Measurements from ENCODE around the gene PEAR1. TPM values are rescaled to one million over a fixed set of nuclear protein-coding genes. Genes with fewer than 3 reads are reported as not detected.

PEAR1 gene
- total RNA-seq, 2 donors from 2014 or later: 0.09 to 0.53 TPM

DNA sequence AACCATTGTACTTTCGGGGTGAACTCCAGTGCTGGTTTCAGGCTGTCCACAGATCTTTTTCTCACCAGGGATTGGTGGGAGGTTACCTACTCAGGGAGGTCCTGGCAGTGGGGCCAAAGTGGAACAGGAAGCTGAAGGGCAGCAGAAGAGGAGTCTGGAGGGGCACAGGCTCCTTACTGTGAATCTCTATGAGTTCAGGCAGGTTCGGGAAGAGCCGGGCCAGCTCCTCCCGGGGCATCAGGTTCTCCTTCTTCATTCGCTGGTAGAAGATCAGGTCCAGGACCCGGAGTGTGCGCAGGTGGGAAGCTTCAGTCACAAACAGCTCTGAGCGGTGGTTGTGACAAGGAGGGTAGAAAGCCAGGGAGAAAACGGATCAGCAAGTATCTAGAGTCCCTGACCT lies 53.6 kb downstream of the PEAR1 start:
- no peak overlapping the region for H3K27ac Mint-ChIP-seq
- H3K9me3 Mint-ChIP-seq: no peaks in the 10 kb centered on the region
- ATAC-seq (no peak), DNase-seq (ENCODE audit: low spot score in 2 of 2) (peak in 1 of 2 donors; percentile 26)
- H3K36me3 Mint-ChIP-seq: peaks cover 0 to 12% of the 10 kb centered on the region in 2 donors

- Mint-ChIP-seq H3K27ac (no peak overlapping the region), H3K36me3 (peaks cover 0 to 12% of the 10 kb centered on the region in 2 donors), H3K9me3 (no peaks in the 10 kb centered on the region)
- ATAC-seq: no peak
- DNase-seq (ENCODE audit: low spot score in 2 of 2): peak in 1 of 2 donors; percentile 52
Measured at GRCh38 chr1:156947818-156948525, 54.5 kb downstream of the PEAR1 start.

DNA sequence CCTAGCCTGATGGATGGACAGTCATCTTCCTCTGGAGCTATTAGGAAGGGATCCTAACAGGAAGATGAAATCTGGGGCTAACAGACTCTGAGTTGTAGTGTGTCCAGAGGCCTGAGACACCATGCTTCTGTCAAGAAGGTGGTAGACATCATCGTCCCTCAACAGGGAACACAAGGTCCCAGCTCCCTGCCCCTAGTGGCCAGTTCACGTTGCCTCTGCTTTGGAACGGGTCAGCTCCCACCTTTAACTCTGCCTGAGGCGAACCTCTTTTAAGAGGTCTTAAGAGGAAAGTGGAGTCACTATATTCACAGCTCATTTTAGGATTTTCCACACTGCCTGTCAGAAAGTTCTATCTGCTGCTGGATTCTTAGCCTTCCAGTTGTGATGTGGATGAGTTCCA lies 55.2 kb downstream of the PEAR1 start:
- ATAC-seq (no peak), DNase-seq (ENCODE audit: low spot score in 2 of 2) (peak in 1 of 2 donors; percentile 9)
- no peak overlapping the region for H3K27ac Mint-ChIP-seq
- H3K9me3 Mint-ChIP-seq: no peaks in the 10 kb centered on the region
- peaks cover 0 to 12% of the 10 kb centered on the region in 2 donors for H3K36me3 Mint-ChIP-seq

- Mint-ChIP-seq H3K27ac (no peak overlapping the region), H3K36me3 (peaks cover 0 to 12% of the 10 kb centered on the region in 2 donors), H3K9me3 (no peaks in the 10 kb centered on the region)
- DNase-seq (ENCODE audit: low spot score in 2 of 2) (peak in 1 of 2 donors; percentile 40), ATAC-seq (no peak)
Measured at GRCh38 chr1:156949127-156949526, 55.6 kb downstream of the PEAR1 start.

DNA sequence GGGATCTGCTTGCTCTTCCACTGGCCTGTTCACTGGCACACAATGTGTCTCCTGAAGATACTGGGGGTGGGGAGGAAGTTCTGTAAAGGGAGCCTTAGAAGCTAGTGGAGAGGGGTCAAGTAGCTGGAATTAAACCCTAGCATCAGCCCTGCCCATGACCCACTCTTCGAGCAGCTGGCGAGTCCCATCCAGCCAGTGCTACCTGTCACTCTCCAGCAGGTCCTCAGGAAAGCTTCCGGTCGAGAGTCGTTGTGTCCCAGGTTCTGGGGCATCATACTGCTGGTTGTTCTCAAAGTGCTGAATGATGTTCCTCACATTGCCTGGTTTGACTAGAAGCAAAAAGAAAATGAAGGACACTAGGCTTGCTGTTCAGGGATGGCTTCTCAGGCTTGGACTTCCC lies 57.9 kb downstream of the PEAR1 start:
- Mint-ChIP-seq H3K27ac (no peak overlapping the region), H3K36me3 (peaks cover 0 to 8% of the 10 kb centered on the region in 2 donors), H3K9me3 (no peaks in the 10 kb centered on the region)
- peak in 1 of 2 donors; percentile 13 for DNase-seq (ENCODE audit: low spot score in 2 of 2)
- no peak for ATAC-seq

DNA sequence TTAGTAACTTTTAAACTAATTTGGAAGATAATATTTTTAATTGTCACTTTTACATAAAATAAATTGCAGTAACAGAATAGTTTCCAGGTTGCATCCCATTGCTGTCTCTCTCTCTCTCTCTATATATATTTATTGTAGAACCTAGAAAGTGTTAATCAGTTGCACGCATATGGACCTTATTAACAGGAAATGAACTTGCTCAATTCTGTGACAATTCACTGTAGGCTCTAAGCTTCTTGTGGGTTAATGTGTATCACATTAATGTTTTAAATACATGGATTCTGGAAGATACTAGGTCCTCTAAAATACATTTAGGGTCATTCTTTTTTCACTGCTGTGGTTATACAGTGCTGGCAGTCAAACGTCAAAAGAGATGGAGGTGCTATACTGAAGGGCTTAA lies 60.1 kb downstream of the PEAR1 start:
- Mint-ChIP-seq H3K9me3 (no peaks in the 10 kb centered on the region), H3K27ac (no peak overlapping the region), H3K36me3 (peaks cover 0 to 8% of the 10 kb centered on the region in 2 donors)
- ATAC-seq (no peak), DNase-seq (ENCODE audit: low spot score in 2 of 2) (no peak)

DNA sequence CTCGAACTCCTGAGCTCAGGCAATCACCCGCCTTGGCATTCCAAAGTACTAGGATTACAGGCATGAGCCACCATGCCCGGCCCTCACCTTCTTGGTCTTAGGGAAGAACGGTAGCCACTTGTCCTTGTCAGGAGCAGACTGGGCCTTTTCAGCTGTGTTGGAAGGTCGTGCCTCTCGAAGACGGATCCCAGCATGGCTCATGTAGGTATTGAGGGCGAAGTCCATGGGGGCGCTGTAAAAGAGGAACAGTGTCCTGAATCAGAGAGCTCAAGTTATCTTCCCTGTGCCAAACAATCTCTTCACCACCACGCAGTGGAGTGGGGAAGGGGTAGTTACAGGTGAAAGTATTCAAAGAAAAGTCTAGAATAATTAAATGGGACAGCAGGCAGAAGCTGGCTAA lies 62.8 kb downstream of the PEAR1 start:
- ATAC-seq: no peak
- no peaks in the 10 kb centered on the region for H3K9me3 Mint-ChIP-seq
- no peak for DNase-seq (ENCODE audit: low spot score in 2 of 2)
- no peak overlapping the region for H3K27ac Mint-ChIP-seq
- H3K36me3 Mint-ChIP-seq: peaks cover 0 to 7% of the 10 kb centered on the region in 2 donors

DNA sequence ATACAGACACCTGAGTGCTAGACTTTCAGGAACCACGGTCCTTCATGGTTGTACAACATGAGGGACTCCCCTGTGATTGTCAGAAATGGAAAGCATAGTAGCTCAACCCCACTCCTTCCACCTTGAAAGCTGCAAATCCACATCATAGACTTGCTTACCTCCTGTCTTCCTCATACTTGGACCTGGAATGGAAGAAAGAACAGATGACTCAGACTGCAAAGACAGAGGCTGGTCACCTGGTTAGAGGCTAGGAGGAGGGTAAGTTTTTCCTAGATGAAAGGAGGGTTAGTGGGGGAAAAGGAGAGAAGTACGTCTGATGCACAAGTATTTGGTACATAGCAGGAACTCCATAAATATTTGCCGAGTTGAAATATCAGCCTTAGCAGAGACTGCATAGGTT lies 64.1 kb downstream of the PEAR1 start:
- H3K36me3 Mint-ChIP-seq: peaks cover 0 to 4% of the 10 kb centered on the region in 2 donors
- no peak for DNase-seq (ENCODE audit: low spot score in 2 of 2)
- H3K9me3 Mint-ChIP-seq: no peaks in the 10 kb centered on the region
- H3K27ac Mint-ChIP-seq: no peak overlapping the region
- peak in 1 of 2 donors; percentile 28 for ATAC-seq

DNA sequence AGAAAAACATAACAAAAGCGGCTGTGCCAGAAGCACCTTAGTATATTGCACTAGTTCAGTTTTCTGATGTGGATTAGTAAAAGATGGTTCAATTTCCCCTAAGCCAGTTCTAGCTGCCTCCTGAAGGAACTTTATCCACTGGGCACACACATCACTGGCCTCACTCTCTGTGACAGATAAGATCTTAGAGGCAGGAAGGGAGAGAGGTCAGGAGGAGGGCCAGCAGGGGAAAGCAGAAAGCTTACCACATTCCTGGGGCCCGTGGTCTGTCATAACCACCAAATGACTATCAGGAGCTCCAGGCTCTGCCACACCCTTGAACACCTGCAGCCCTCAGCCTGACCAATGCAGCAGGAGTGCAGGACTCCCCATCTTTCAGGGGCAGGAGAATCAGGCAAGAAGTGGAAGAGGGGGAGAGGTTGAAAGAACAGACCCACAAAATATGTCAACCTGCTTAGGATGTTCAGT lies 64.8 kb downstream of the PEAR1 start:
- peak overlapping the region in 1 of 2 donors; percentile 40 for H3K27ac Mint-ChIP-seq
- ATAC-seq: no peak
- H3K36me3 Mint-ChIP-seq: peaks cover 4 to 7% of the 10 kb centered on the region in 2 donors
- H3K9me3 Mint-ChIP-seq: no peaks in the 10 kb centered on the region
- no peak for DNase-seq (ENCODE audit: low spot score in 2 of 2)

GRCh38 chr1:156959414-156959813 lies 65.9 kb downstream of the PEAR1 start:
- peaks cover 10 to 15% of the 10 kb centered on the region in 2 donors for H3K36me3 Mint-ChIP-seq
- no peak for DNase-seq (ENCODE audit: low spot score in 2 of 2)
- ATAC-seq: no peak
- no peak overlapping the region for H3K27ac Mint-ChIP-seq
- peaks cover 5% of the 10 kb centered on the region in 2 donors for H3K9me3 Mint-ChIP-seq

- DNase-seq (ENCODE audit: low spot score in 2 of 2): no peak
- H3K27ac Mint-ChIP-seq: no peak overlapping the region
- no peak for ATAC-seq
- H3K36me3 Mint-ChIP-seq: peaks cover 13 to 16% of the 10 kb centered on the region in 2 donors
- peaks cover 5 to 6% of the 10 kb centered on the region in 2 donors for H3K9me3 Mint-ChIP-seq
Measured at GRCh38 chr1:156959925-156960324, 66.4 kb downstream of the PEAR1 start.

DNA sequence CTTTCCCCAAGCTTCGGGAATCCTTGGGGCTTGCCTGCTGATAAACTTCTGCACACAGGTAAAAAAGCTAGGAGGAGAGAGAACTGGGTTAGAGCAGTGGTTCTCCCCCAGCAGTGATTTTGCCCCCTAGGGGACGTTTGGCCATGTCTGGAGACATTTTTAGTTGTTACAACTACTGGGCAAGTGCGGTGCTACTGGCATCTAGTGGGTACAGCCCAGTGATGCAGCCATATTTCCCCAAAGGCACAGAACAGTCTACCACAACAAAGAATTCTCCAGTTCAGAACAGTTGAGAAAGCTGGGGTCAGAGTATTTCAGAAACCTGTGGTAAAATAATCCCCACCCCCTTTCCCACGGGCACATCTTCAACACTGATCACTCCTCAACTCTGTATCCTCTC lies 68.2 kb downstream of the PEAR1 start:
- Mint-ChIP-seq H3K27ac (no peak overlapping the region), H3K9me3 (peaks cover 5 to 6% of the 10 kb centered on the region in 2 donors), H3K36me3 (peaks cover 13 to 16% of the 10 kb centered on the region in 2 donors)
- DNase-seq (ENCODE audit: low spot score in 2 of 2) (peak in 1 of 2 donors; percentile 28), ATAC-seq (peak; percentile 67 to 79)

DNA sequence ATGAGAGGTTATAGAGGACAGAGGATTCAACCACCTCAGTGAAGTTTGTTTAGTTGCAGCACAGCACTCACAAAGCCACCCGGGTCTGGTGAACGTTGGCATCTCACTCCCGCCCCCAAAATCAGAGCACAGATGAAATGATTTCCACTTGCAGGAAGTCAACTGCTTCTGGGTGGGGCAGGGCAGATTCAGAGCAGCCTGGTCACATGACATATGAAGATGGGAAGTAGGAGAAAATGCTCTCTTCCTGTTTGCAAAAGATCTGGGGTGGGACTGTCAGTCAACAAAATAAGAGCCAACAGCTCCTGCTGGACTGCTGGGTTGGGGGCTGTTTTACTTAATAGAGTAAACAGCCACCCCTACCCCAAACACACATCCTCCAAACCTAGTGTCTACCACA lies 70.1 kb downstream of the PEAR1 start:
- Mint-ChIP-seq H3K36me3 (peaks cover 13 to 16% of the 10 kb centered on the region in 2 donors), H3K9me3 (peaks cover 5 to 6% of the 10 kb centered on the region in 2 donors), H3K27ac (peak overlapping the region; percentile 27 to 79)
- peak; percentile 57 to 70 for ATAC-seq
- DNase-seq (ENCODE audit: low spot score in 2 of 2): no peak

GRCh38 chr1:156964441-156964840 lies 70.9 kb downstream of the PEAR1 start:
- Mint-ChIP-seq H3K27ac (peak overlapping the region in 1 of 2 donors; percentile 79), H3K9me3 (peaks cover 5 to 6% of the 10 kb centered on the region in 2 donors), H3K36me3 (peaks cover 13 to 16% of the 10 kb centered on the region in 2 donors)
- DNase-seq (ENCODE audit: low spot score in 2 of 2): no peak
- ATAC-seq: no peak

Other genes with a start within 250 kb of the PEAR1 start
- not detected for gene NES, start 216.3 kb upstream of the PEAR1 start, total RNA-seq
- 1 to 10 TPM; 1.6 to 2.3 TPM for gene CRABP2, start 188.1 kb upstream of the PEAR1 start, total RNA-seq
- gene METTL25B, start 165.2 kb upstream of the PEAR1 start, total RNA-seq: 10 to 100 TPM; 39.4 to 64.9 TPM
- gene ISG20L2, start 165.0 kb upstream of the PEAR1 start, total RNA-seq: 10 to 100 TPM; 46.2 to 50.7 TPM
- 10 to 100 TPM; 61.4 to 70.4 TPM for gene MRPL24, start 152.6 kb upstream of the PEAR1 start, total RNA-seq
- gene HDGF, start 142.0 kb upstream of the PEAR1 start, total RNA-seq: 100 to 1,000 TPM; 281 to 325 TPM
- gene PRCC, start 126.2 kb upstream of the PEAR1 start, total RNA-seq: 10 to 100 TPM; 44.5 to 72.1 TPM
- 100 to 1,000 TPM; 186 to 215 TPM for gene SH2D2A, start 76.9 kb upstream of the PEAR1 start, total RNA-seq
- gene INSRR, start 34.6 kb upstream of the PEAR1 start, total RNA-seq: under 1 TPM; 0.07 to 0.29 TPM
- gene NTRK1, start 32.9 kb upstream of the PEAR1 start, total RNA-seq: 1 to 10 TPM; 5.3 to 7.2 TPM
- not detected for gene LRRC71, start 26.9 kb downstream of the PEAR1 start, total RNA-seq
- gene ARHGEF11, start 152.0 kb downstream of the PEAR1 start, total RNA-seq: 1 to 10 TPM; 3.5 to 5.8 TPM
- not detected for gene ETV3L, start 206.1 kb downstream of the PEAR1 start, total RNA-seq
- 10 to 100 TPM; 27.0 to 49.3 TPM for gene ETV3, start 244.7 kb downstream of the PEAR1 start, total RNA-seq